H1 (cell line): ENCODE measurements around the gene HECTD3. TPM values are rescaled to one million over a fixed set of nuclear protein-coding genes. Genes with fewer than 3 reads are reported as not detected.

Experiments used
- CTCF ChIA-PET: fragments of 300-600 bp; sonication (Branson Sonifier 250); formaldehyde crosslinking; loops from one replicate; lab custom pipeline; 2021; ENCODE audit not compliant: partially characterized antibody; lab: Charles Lee
- POLR2A ChIA-PET: fragments of 300-600 bp; sonication (Branson Sonifier 250); formaldehyde crosslinking; loops from one replicate; lab custom pipeline; 2021; ENCODE audit warnings: inconsistent platforms; ENCODE audit not compliant: partially characterized antibody; lab: Charles Lee
- DNase-seq, 2 experiments: peaks; one replicate each; pipeline versions ENCODE4 v3.0.0 to v3.0.0-alpha.2; 2010 to 2022; ENCODE audit warnings: low spot score in 2 of 2, low read depth in 1 of 2, mixed read lengths in 1 of 2
- FAIRE-seq: peaks from 2 replicates; lab custom pipeline; 2011; peaks lifted over from hg19 to GRCh38; lab: Jason Lieb, UNC
- H2AFZ ChIP-seq: 2 replicates; pipeline ENCODE4 v1.8.1; 2012; ENCODE audit warnings: low read length, inconsistent platforms
- H2AK5ac ChIP-seq: 2 replicates; pipeline ENCODE4 v1.6.1; 2013; ENCODE audit warnings: low read depth, low read length
- H2BK120ac ChIP-seq: replicated peaks from 2 replicates; pipeline ENCODE3; 2013; ENCODE audit warnings: low read depth, low read length, inconsistent platforms
- H2BK12ac ChIP-seq: 2 replicates; pipeline ENCODE4 v1.6.1; 2013; ENCODE audit warnings: low read depth, low read length
- H2BK15ac ChIP-seq: 2 replicates; pipeline ENCODE4 v1.6.1; 2013; ENCODE audit warnings: low read length
- H2BK20ac ChIP-seq: 2 replicates; pipeline ENCODE4 v1.6.1; 2013; ENCODE audit warnings: low read length
- H2BK5ac ChIP-seq: 2 replicates; pipeline ENCODE4 v1.6.1; 2013; ENCODE audit warnings: low read depth, low read length
- H3K14ac ChIP-seq: 2 replicates; pipeline ENCODE4 v1.6.1; 2013; ENCODE audit warnings: inconsistent platforms; ENCODE audit not compliant: insufficient read length
- H3K18ac ChIP-seq: 2 replicates; pipeline ENCODE4 v1.6.1; 2013; ENCODE audit warnings: low read length; ENCODE audit errors: extremely low read depth
- H3K23ac ChIP-seq: 2 replicates; pipeline ENCODE4 v1.6.1; 2013; ENCODE audit warnings: inconsistent platforms; ENCODE audit not compliant: insufficient read length
- H3K23me2 ChIP-seq: 2 replicates; pipeline ENCODE4 v1.6.1; 2013; ENCODE audit warnings: low read depth, low read length
- H3K27ac ChIP-seq: 2 replicates; pipeline ENCODE4 v1.6.1; 2011; ENCODE audit warnings: low read depth, low read length, inconsistent platforms
- H3K27me3 ChIP-seq, 4 experiments: replicated peaks in 1 of 4; 1 replicate in 1 of 4; 2 replicates in 3 of 4; pipeline versions ENCODE4 v1.6.1 to v1.8.1; 2011 to 2013; ENCODE audit warnings: low read length in 3 of 4, mild to moderate bottlenecking in 3 of 4, inconsistent platforms in 2 of 4, mixed read lengths in 2 of 4, moderate library complexity in 1 of 4; ENCODE audit not compliant: control insufficient read depth in 3 of 4, insufficient read depth in 3 of 4; ENCODE audit errors: extremely low read depth in 1 of 4
- H3K36me3 ChIP-seq, 4 experiments: 2 replicates each; pipeline versions ENCODE4 v1.6.1 to v1.8.1; 2011 to 2013; ENCODE audit warnings: mild to moderate bottlenecking in 4 of 4, low read length in 3 of 4, moderate library complexity in 2 of 4, control low read depth in 1 of 4, inconsistent platforms in 1 of 4; ENCODE audit not compliant: insufficient read depth in 4 of 4, control insufficient read depth in 2 of 4
- H3K4ac ChIP-seq: replicated peaks from 2 replicates; pipeline ENCODE3; 2013; ENCODE audit warnings: low read length, low read depth, mixed read lengths, inconsistent platforms; ENCODE audit not compliant: insufficient read length
- H3K4me1 ChIP-seq, 4 experiments: replicated peaks in 1 of 4; 1 replicate in 1 of 4; 2 replicates in 3 of 4; pipeline versions ENCODE4 v1.6.1 to v1.8.1; 2011 to 2013; ENCODE audit warnings: low read length in 3 of 4, inconsistent platforms in 2 of 4, mixed read lengths in 1 of 4; ENCODE audit not compliant: insufficient read depth in 4 of 4, control insufficient read depth in 3 of 4
- H3K4me2 ChIP-seq, 2 experiments: 2 replicates each; pipeline versions ENCODE4 v1.6.1 to v1.8.1; 2011 to 2013; ENCODE audit warnings: low read depth in 2 of 2, low read length in 2 of 2, control low read depth in 1 of 2, inconsistent platforms in 1 of 2, mild to moderate bottlenecking in 1 of 2; ENCODE audit not compliant: insufficient read depth in 1 of 2
- H3K4me3 ChIP-seq, 4 experiments: fragments of 200-600, 300-600 bp in 1 of 4; sonication (generic), shearing (Covaris generic), sonication (Bioruptor Twin) in 1 of 4; 2 replicates each; pipeline versions ENCODE4 v1.5.1 to v1.8.1; 2011 to 2016; ENCODE audit warnings: low read length in 4 of 4, low read depth in 3 of 4, control low read depth in 2 of 4, inconsistent platforms in 2 of 4, mild to moderate bottlenecking in 2 of 4, mixed read lengths in 1 of 4, moderate library complexity in 1 of 4; ENCODE audit not compliant: insufficient read depth in 2 of 4; ENCODE audit errors: extremely low read depth in 1 of 4
- H3K56ac ChIP-seq: replicated peaks from 2 replicates; pipeline ENCODE3; 2013; ENCODE audit warnings: low read depth, mild to moderate bottlenecking, mixed read lengths, low read length, inconsistent platforms; ENCODE audit not compliant: insufficient read length
- H3K79me1 ChIP-seq: 2 replicates; pipeline ENCODE4 v1.6.1; 2013; ENCODE audit warnings: low read depth, low read length, control low read depth
- H3K79me2 ChIP-seq, 2 experiments: 2 replicates each; pipeline versions ENCODE4 v1.6.1 to v1.8.1; 2012 to 2013; ENCODE audit warnings: low read length in 2 of 2, mild to moderate bottlenecking in 2 of 2, inconsistent platforms in 1 of 2; ENCODE audit not compliant: insufficient read depth in 2 of 2, control insufficient read depth in 1 of 2
- H3K9ac ChIP-seq, 4 experiments: replicated peaks in 1 of 4; 1 replicate in 1 of 4; 2 replicates in 3 of 4; pipeline versions ENCODE4 v1.6.1 to v1.8.1; 2011 to 2013; ENCODE audit warnings: low read depth in 3 of 4, low read length in 3 of 4, control low read depth in 2 of 4, mild to moderate bottlenecking in 2 of 4, moderate library complexity in 2 of 4, inconsistent platforms in 1 of 4; ENCODE audit errors: extremely low read depth in 1 of 4
- H3K9me3 ChIP-seq, 2 experiments: 2 replicates each; pipeline versions ENCODE4 v1.6.1 to v1.8.1; 2012 to 2013; ENCODE audit warnings: mild to moderate bottlenecking in 2 of 2, moderate library complexity in 2 of 2, control low read depth in 1 of 2, inconsistent platforms in 1 of 2, low read depth in 1 of 2, low read length in 1 of 2, mixed read lengths in 1 of 2; ENCODE audit not compliant: insufficient read depth in 2 of 2
- H4K20me1 ChIP-seq, 2 experiments: replicated peaks in 1 of 2; 2 replicates each; pipeline versions ENCODE3 to v1.8.1; 2011 to 2013; ENCODE audit warnings: inconsistent platforms in 2 of 2, low read length in 2 of 2, mild to moderate bottlenecking in 1 of 2; ENCODE audit not compliant: insufficient read depth in 2 of 2, control insufficient read depth in 1 of 2
- H4K5ac ChIP-seq: 2 replicates; pipeline ENCODE4 v1.6.1; 2013; ENCODE audit warnings: low read length, low read depth, mixed read lengths, inconsistent platforms; ENCODE audit not compliant: insufficient read length
- H4K8ac ChIP-seq: 2 replicates; pipeline ENCODE4 v1.8.0; 2013; ENCODE audit warnings: mild to moderate bottlenecking, moderate library complexity, low read length, inconsistent platforms; ENCODE audit not compliant: insufficient read depth; ENCODE audit errors: extremely low read depth
- H4K91ac ChIP-seq: replicated peaks from 2 replicates; pipeline ENCODE3; 2013; ENCODE audit warnings: low read length, mixed read lengths, inconsistent platforms; ENCODE audit not compliant: insufficient read length
- BRCA1 ChIP-seq: IDR thresholded peaks from 2 replicates; pipeline ENCODE4 v1.6.1; 2012; ENCODE audit warnings: low read depth, low read length, improper control_type of control experiment
- EGR1 ChIP-seq: IDR thresholded peaks from 2 replicates; pipeline ENCODE4 v1.6.1; 2011; ENCODE audit warnings: low read depth, low read length, borderline replicate concordance
- FOSL1 ChIP-seq: IDR thresholded peaks from 2 replicates; pipeline ENCODE4 v1.6.1; 2011; ENCODE audit warnings: mild to moderate bottlenecking, low read depth, low read length, moderate library complexity; ENCODE audit not compliant: insufficient read depth
- JUN ChIP-seq: IDR thresholded peaks from 2 replicates; pipeline ENCODE4 v1.6.1; 2011; ENCODE audit warnings: low read depth, mild to moderate bottlenecking, improper control_type of control experiment, low read length
- POLR2A ChIP-seq, 2 experiments: IDR thresholded peaks; 1 replicate in 1 of 2; 2 replicates in 1 of 2; pipeline ENCODE4 v1.6.1; 2011; ENCODE audit warnings: low read depth in 2 of 2, low read length in 2 of 2, mild to moderate bottlenecking in 2 of 2; ENCODE audit errors: control extremely low read depth in 1 of 2
- POLR2AphosphoS5 ChIP-seq: IDR thresholded peaks from 2 replicates; pipeline ENCODE4 v1.6.1; 2011; ENCODE audit warnings: low read depth, low read length
- RBBP5 ChIP-seq: IDR thresholded peaks from 2 replicates; pipeline ENCODE4 v1.7.1; 2012; ENCODE audit warnings: low read depth, mild to moderate bottlenecking, inconsistent platforms, low read length, moderate library complexity, borderline replicate concordance
- RFX5 ChIP-seq: IDR thresholded peaks from 2 replicates; pipeline ENCODE4 v1.6.1; 2011; ENCODE audit warnings: low read depth, low read length, improper control_type of control experiment, borderline replicate concordance
- RNF2 ChIP-seq: fragments of 200-900, 300-1000 bp; sonication (generic); IDR thresholded peaks from 2 replicates; pipeline ENCODE4 v1.7.1; 2016; ENCODE audit warnings: borderline replicate concordance, low read depth, mild to moderate bottlenecking, antibody characterized with exemption, low read length; ENCODE audit not compliant: poor library complexity, severe bottlenecking; ENCODE audit errors: missing control alignments
- SAP30 ChIP-seq: fragments of 300-600 bp; sonication (generic); IDR thresholded peaks from 2 replicates; pipeline ENCODE4 v1.7.1; 2012; ENCODE audit warnings: low read length, moderate library complexity, mild to moderate bottlenecking, inconsistent platforms; ENCODE audit not compliant: insufficient read depth, insufficient replicate concordance
- WGBS, 2 experiments: shearing (Covaris generic) in 1 of 2; methylation state at CpG; one replicate each; pipeline versions ENCODE4 v1.1.6 to v1.1.7; 2013 to 2015; ENCODE audit warnings: low lambda C conversion rate in 2 of 2, mixed read lengths in 2 of 2, inconsistent platforms in 1 of 2, low coverage in 1 of 2, missing lambda C conversion rate in 1 of 2; ENCODE audit not compliant: insufficient replicate concordance in 2 of 2, insufficient coverage in 1 of 2, insufficient read length in 1 of 2; ENCODE audit errors: extremely low coverage in 1 of 2, missing lambda C conversion rate in 1 of 2; 5-methylcytosine and 5-hydroxymethylcytosine counted together
- polyA plus RNA-seq, 7 experiments: library from polyadenylated mRNA; depleted of rRNA in 3 of 7; stranded (reverse) in 5 of 7; unstranded in 2 of 7; fragments of >200 nt in 5 of 7; fragments of 200-250 nt in 2 of 7; gene quantifications; 1 replicate in 5 of 7; 2 replicates in 1 of 7; 4 replicates in 1 of 7; pipeline versions ENCODE4 v1.2.1 to v1.2.3, GENCODE V29; 2011 to 2013; ENCODE audit warnings: missing spikeins in 2 of 7, mixed read lengths in 2 of 7
- total RNA-seq: library from RNA; stranded (reverse); fragmentation: NEBNext Ultra II Directional; extraction: Animal tissue kit (Norgen Biotek cat#: 25700); gene quantifications from 2 replicates; pipeline ENCODE4 v1.2.1, GENCODE V29; 2021
- TF ChIP-seq, protein P1 (sequence below): IDR thresholded peaks from 2 replicates; pipeline ENCODE4 v1.6.1; 2012; ENCODE audit warnings: inconsistent platforms

Gene HECTD3
- total and polyA plus RNA-seq, 2 of the 8 experiments (the other 6 are each of a cell fraction or from before 2014, with no cell fraction given): 32.9 to 52.7 TPM

DNA sequence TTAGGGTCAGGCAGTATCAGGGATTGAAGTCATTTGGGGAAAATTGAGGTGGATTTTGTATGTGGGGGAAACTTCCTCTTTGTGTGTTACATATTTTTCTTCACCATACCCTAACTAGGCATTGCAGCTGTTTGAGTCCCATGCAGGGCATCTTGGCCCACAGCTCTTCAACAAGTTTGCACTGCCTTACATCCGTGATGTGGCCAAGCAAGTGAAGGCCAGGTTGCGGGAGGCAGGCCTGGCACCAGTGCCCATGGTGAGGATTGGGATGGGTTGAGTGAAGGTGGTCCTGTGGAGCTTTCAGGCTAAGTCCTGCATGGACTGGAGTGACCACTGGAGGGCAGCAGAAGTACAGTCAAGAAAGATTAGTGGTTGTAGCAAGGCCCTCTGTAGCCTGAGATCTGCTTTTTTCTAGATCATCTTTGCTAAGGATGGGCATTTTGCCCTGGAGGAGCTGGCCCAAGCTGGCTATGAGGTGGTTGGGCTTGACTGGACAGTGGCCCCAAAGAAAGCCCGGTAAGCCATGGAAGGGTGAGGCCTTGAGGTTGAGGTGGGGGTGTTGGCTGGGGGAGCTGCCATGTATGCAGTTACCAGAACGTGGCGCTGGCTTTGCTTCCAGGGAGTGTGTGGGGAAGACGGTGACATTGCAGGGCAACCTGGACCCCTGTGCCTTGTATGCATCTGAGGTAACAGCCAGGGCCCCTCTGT, 3.4 kb upstream of the HECTD3 start:
- Histone ChIP-seq H2BK12ac (no peak overlapping the region), H3K27me3 (no peaks in the 10 kb centered on the region), H2AFZ (no peak overlapping the region), H2AK5ac (no peak overlapping the region), H2BK120ac (no peak overlapping the region), H4K91ac (no peak overlapping the region), H2BK15ac (no peak overlapping the region), H4K8ac (peak overlapping the region; percentile 86), H3K4me1 (peaks cover 5 to 10% (median 6%) of the 10 kb centered on the region in 4 experiments; a peak in 6 of 7 replicates), H3K23me2 (peaks cover 10% of the 10 kb centered on the region), H3K79me1 (no peaks in the 10 kb centered on the region), H3K4me3 (no peak overlapping the region), H3K4ac (no peak overlapping the region), H4K20me1 (peaks cover 0 to 3% of the 10 kb centered on the region in 2 experiments), H3K23ac (no peak overlapping the region), H3K4me2 (no peak overlapping the region), H3K9ac (no peak overlapping the region), H3K18ac (no peak overlapping the region), H2BK20ac (no peak overlapping the region), H3K56ac (no peak overlapping the region), H3K36me3 (0 out of 8 replicates have a peak, but pooled peaks cover 0 to 4% (median 2%) of the 10 kb centered on the region in 4 experiments), H2BK5ac (no peak overlapping the region), H3K14ac (no peak overlapping the region), H3K27ac (no peak overlapping the region), H4K5ac (no peak overlapping the region), H3K79me2 (no peaks in the 10 kb centered on the region; a peak in 1 of 4 replicates), H3K9me3 (no peaks in the 10 kb centered on the region)
- POLR2A ChIA-PET: interaction anchor here (0.6 to 3.3 kb wide), 10 partner anchors 9 to 507 kb away, joined by 3 to 13 read pairs (median 4); partner anchors contain the start of genes EIF2B3, HPDL, MUTYH and PRDX1
- CTCF ChIA-PET: interaction anchor here (0.5 to 15.4 kb wide), 50 partner anchors 9 to 555 kb away, joined by 3 to 424 read pairs (median 4); partner anchors contain the start of genes EIF2B3, HPDL, MUTYH and RPS8
- FAIRE-seq (peak; percentile 92), DNase-seq (peak in 1 of 2 experiments; percentile 90)
- WGBS, 2 experiments: 70% methylated on average over 6 of the region's 6 CpGs; no CpG with 5 or more reads in 1 of the 2 experiments
- TF ChIP-seq RFX5 (no peak), SAP30 (no peak), POLR2A (IDR thresholded peaks at IDR 0.05; ENCODE audit: control extremely low read depth in 1 of 2, low read depth in 2 of 2, low read length in 2 of 2) (no peak), EGR1 (no peak), FOSL1 (no peak), BRCA1 (no peak), POLR2AphosphoS5 (0 out of 2 replicates have a peak, but pooled peaks have one; percentile 25), RNF2 (no peak), JUN (no peak), RBBP5 (no peak)
- TF ChIP-seq, protein P1, sequence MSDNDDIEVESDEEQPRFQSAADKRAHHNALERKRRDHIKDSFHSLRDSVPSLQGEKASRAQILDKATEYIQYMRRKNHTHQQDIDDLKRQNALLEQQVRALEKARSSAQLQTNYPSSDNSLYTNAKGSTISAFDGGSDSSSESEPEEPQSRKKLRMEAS: 0 out of 2 replicates have a peak, but pooled peaks have one; percentile 19
